Measurements from ENCODE around the gene ABHD16B.

DNA sequence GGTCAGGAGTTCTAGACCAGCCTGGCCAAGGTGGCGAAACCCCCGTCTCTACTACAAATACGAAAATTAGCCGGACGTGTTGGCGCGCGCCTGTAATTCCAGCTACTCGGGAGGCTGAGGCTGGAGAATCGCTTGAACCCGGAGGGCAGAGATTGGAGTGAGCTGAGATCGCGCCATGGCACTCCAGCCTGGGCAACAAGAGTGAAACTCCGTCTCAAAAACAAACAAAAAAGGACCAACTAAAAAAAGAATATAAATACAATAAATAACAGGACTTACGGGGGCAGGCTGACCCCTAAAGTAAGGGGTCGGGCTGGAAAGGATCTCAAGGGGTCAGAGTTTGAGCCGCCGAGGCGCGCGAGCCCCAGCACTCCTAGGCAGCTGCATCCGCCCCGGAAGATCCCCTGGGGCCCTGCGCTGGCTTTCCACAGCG lies 3.3 kb downstream of the ABHD16B start:
- TF ChIP-seq CTCF (IDR thresholded peaks at IDR 0.05; ENCODE audit: low read depth, low read length) (no peak), EZH2phosphoT487 (IDR thresholded peaks at IDR 0.05; ENCODE audit: low read depth) (no peak)
